C4-2B (cell line): ENCODE results near the gene NR6A1.

Experiments
- CTCF ChIP-seq: fragments of 450-650 bp; conservative IDR thresholded peaks from 2 replicates; pipeline ENCODE4 v1.5.1; 2017; ENCODE audit warnings: mild to moderate bottlenecking
- ZFX ChIP-seq: fragments of 450-650 bp; IDR thresholded peaks from 2 replicates; pipeline ENCODE4 v1.6.1; 2017

DNA sequence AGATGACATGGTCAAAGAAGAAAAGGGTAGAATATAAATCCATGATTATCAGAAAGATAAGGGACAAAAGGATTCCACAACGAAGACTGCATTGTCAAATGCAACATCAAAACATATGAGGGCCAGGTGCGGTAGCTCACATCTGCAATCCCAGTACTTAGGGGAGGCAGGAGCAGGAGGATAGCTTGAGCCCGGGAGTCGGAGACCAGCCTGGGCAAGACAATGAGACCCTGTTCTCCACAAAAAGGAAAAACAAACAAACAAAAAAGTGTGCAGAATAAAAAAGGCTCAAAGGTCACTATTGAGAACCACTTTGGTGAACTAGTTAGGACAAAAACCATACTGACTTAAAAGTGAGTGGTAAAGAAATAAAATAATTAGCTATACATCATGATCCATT lies 203.7 kb downstream of the NR6A1 start:
- no peak for TF ChIP-seq CTCF
- TF ChIP-seq ZFX = no peak
